ENCODE measurements around the gene LPP. TPM values are rescaled to one million over a fixed set of nuclear protein-coding genes. Genes with fewer than 3 reads are reported as not detected.

LPP gene
- polyA plus RNA-seq, 3 donors, result 14.1 to 23.2 (median 15.3) TPM

DNA sequence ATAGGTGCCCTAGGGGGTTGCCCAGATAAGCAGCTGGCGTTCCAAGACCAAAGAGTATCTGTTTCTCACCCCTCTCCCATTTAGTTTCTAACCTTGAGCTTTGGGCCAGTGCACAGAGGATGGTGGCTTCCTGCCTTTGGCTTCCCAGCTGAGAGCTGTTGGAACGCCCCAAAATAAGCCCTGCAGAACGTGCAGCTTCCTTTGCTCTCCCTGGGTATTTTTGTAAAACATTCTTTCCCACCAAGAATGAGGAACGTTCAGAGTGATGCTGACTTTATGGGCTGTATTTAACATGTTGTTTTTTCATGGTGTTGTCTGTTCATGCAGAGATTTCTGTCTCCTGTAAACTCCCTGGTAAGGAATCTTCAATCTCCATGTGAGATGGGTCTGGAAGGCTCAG is 63.8 kb downstream of the LPP start:
- H3K36me3 ChIP-seq (replicated peaks in 1 of 2; ENCODE audit: control insufficient read depth in 1 of 2, insufficient read depth in 2 of 2, low read length in 2 of 2), result peaks cover 2 to 12% of the 10 kb centered on the region in 2 donors
- H3K27ac Mint-ChIP-seq, result peak overlapping the region in 1 of 7 donors; percentile 64
- H3K9me3 ChIP-seq (replicated peaks in 1 of 2; ENCODE audit: control insufficient read depth in 1 of 2, insufficient read depth in 1 of 2, low read length in 2 of 2), result no peaks in the 10 kb centered on the region
- H2AFZ ChIP-seq (ENCODE audit: insufficient read depth, low read depth, low read length, poor library complexity, severe bottlenecking), result no peak overlapping the region
- H3K36me3 Mint-ChIP-seq, result peaks cover 16 to 28% of the 10 kb centered on the region in 2 donors
- no peaks in the 10 kb centered on the region for H3K9me3 Mint-ChIP-seq
- H3K4me2 ChIP-seq (replicated peaks; ENCODE audit: extremely low read depth, low read length, poor library complexity, severe bottlenecking), result no peak overlapping the region
- H3K4me1 Mint-ChIP-seq, result peaks cover 35% of the 10 kb centered on the region
- H3K27me3 ChIP-seq (ENCODE audit: control insufficient read depth in 2 of 2, insufficient read depth in 2 of 2, low read length in 2 of 2), result no peaks in the 10 kb centered on the region
- no peak overlapping the region for H3K4me3 ChIP-seq (replicated peaks in 1 of 3; ENCODE audit: low read depth in 2 of 3, low read length in 3 of 3)
- peaks cover 8% of the 10 kb centered on the region for H4K20me1 ChIP-seq (ENCODE audit: insufficient read depth, low read length)
- TF ChIP-seq, protein P1, sequence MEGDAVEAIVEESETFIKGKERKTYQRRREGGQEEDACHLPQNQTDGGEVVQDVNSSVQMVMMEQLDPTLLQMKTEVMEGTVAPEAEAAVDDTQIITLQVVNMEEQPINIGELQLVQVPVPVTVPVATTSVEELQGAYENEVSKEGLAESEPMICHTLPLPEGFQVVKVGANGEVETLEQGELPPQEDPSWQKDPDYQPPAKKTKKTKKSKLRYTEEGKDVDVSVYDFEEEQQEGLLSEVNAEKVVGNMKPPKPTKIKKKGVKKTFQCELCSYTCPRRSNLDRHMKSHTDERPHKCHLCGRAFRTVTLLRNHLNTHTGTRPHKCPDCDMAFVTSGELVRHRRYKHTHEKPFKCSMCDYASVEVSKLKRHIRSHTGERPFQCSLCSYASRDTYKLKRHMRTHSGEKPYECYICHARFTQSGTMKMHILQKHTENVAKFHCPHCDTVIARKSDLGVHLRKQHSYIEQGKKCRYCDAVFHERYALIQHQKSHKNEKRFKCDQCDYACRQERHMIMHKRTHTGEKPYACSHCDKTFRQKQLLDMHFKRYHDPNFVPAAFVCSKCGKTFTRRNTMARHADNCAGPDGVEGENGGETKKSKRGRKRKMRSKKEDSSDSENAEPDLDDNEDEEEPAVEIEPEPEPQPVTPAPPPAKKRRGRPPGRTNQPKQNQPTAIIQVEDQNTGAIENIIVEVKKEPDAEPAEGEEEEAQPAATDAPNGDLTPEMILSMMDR (IDR thresholded peaks at IDR 0.05), result no peak
- DNase-seq, result no peak
- H3K9ac ChIP-seq (ENCODE audit: insufficient read depth, low read length, poor library complexity, severe bottlenecking), result no peak overlapping the region
- H3K4me3 Mint-ChIP-seq, result no peak overlapping the region
- H3K79me2 ChIP-seq (ENCODE audit: insufficient read depth, low read length), result peaks cover 6% of the 10 kb centered on the region
- 82% methylated on average over 2 of the region's 4 CpGs for WGBS (ENCODE audit: insufficient coverage)
- peaks cover 21 to 22% of the 10 kb centered on the region in 2 donors for H3K4me1 ChIP-seq (ENCODE audit: control insufficient read depth in 1 of 2, insufficient read depth in 2 of 2, low read length in 2 of 2)
- H3K27me3 Mint-ChIP-seq (ENCODE audit: low read depth in 3 of 3), result peaks cover 0 to 2% (median 0%) of the 10 kb centered on the region in 3 donors
- no peak overlapping the region for H3K27ac ChIP-seq (ENCODE audit: low read depth in 1 of 2, low read length in 2 of 2)
- intact Hi-C loops (cut with micrococcal nuclease), result no loop called here

DNA sequence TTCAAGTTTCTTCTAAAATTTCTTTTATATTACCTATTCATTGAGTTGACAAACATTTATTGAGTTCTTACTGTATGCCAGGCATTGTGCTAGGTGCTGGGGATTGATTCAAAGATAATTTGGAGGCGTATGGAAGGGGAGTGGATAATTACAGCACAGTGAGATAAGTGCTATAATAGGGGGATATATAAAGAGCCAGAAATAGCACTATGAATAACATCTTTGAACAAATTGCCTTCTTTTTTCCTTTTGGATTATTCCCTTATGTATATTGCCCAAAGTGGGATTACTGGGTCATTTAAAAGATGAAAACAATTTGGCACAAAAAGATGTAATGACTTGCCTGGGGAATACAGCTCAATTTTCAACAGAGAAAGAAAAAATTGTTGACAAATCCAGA is 64.6 kb downstream of the LPP start:
- peaks cover 0 to 1% (median 0%) of the 10 kb centered on the region in 3 donors for H3K27me3 Mint-ChIP-seq (ENCODE audit: low read depth in 3 of 3)
- no peaks in the 10 kb centered on the region for H3K27me3 ChIP-seq (ENCODE audit: control insufficient read depth in 2 of 2, insufficient read depth in 2 of 2, low read length in 2 of 2)
- peaks cover 6% of the 10 kb centered on the region for H3K79me2 ChIP-seq (ENCODE audit: insufficient read depth, low read length)
- H3K36me3 Mint-ChIP-seq, result peaks cover 16 to 24% of the 10 kb centered on the region in 2 donors
- TF ChIP-seq, protein P1 (IDR thresholded peaks at IDR 0.05), result no peak
- H3K27ac ChIP-seq (ENCODE audit: low read depth in 1 of 2, low read length in 2 of 2), result no peak overlapping the region
- no peaks in the 10 kb centered on the region for H3K9me3 Mint-ChIP-seq
- no peak overlapping the region for H3K27ac Mint-ChIP-seq
- no peak overlapping the region for H3K9ac ChIP-seq (ENCODE audit: insufficient read depth, low read length, poor library complexity, severe bottlenecking)
- WGBS (ENCODE audit: insufficient coverage), result no CpG with 5 or more reads among the region's 1 CpG
- H3K4me2 ChIP-seq (replicated peaks; ENCODE audit: extremely low read depth, low read length, poor library complexity, severe bottlenecking), result no peak overlapping the region
- intact Hi-C loops (cut with micrococcal nuclease), result no loop called here
- peaks cover 18% of the 10 kb centered on the region in 2 donors for H3K4me1 ChIP-seq (ENCODE audit: control insufficient read depth in 1 of 2, insufficient read depth in 2 of 2, low read length in 2 of 2)
- no peak for DNase-seq
- no peak overlapping the region for H2AFZ ChIP-seq (ENCODE audit: insufficient read depth, low read depth, low read length, poor library complexity, severe bottlenecking)
- no peak overlapping the region for H3K4me3 Mint-ChIP-seq
- H3K36me3 ChIP-seq (replicated peaks in 1 of 2; ENCODE audit: control insufficient read depth in 1 of 2, insufficient read depth in 2 of 2, low read length in 2 of 2), result peaks cover 2 to 12% of the 10 kb centered on the region in 2 donors
- H3K4me3 ChIP-seq (replicated peaks in 1 of 3; ENCODE audit: low read depth in 2 of 3, low read length in 3 of 3), result no peak overlapping the region
- H3K4me1 Mint-ChIP-seq, result peaks cover 26% of the 10 kb centered on the region
- no peaks in the 10 kb centered on the region for H3K9me3 ChIP-seq (replicated peaks in 1 of 2; ENCODE audit: control insufficient read depth in 1 of 2, insufficient read depth in 1 of 2, low read length in 2 of 2)
- H4K20me1 ChIP-seq (ENCODE audit: insufficient read depth, low read length), result peaks cover 11% of the 10 kb centered on the region

All from CD14-positive monocyte (primary cell).